Activated CD8-positive, alpha-beta memory T cell treated with anti-CD3 and anti-CD28 coated beads for 4 hours (primary cell): ENCODE data around the gene DACT3.

Experiments
- DNase-seq, 2 donors: peaks; one replicate each; pipeline ENCODE4 v3.0.0-alpha.2; 2020; ENCODE audit warnings: low read depth in 2 of 2

DACT3 gene

GRCh38 chr19:46611776-46612175, 49.2 kb downstream of the DACT3 start:
- no peak for DNase-seq

GRCh38 chr19:46610851-46611770, 49.9 kb downstream of the DACT3 start:
- no peak for DNase-seq

- DNase-seq = no peak
These were observed 50.6 kb downstream of the DACT3 start for GRCh38 chr19:46610413-46610775.

GRCh38 chr19:46609511-46610412, 51.2 kb downstream of the DACT3 start:
- DNase-seq = no peak

GRCh38 chr19:46608581-46609345, 52.2 kb downstream of the DACT3 start:
- DNase-seq = no peak

- no peak for DNase-seq
These were observed 52.8 kb downstream of the DACT3 start for GRCh38 chr19:46608178-46608577.

GRCh38 chr19:46607448-46607841, 53.5 kb downstream of the DACT3 start:
- DNase-seq = no peak

- no peak for DNase-seq
These were observed 54.1 kb downstream of the DACT3 start for GRCh38 chr19:46606681-46607447.

GRCh38 chr19:46606019-46606418, 55.0 kb downstream of the DACT3 start:
- no peak for DNase-seq

- DNase-seq = no peak
These were observed 55.6 kb downstream of the DACT3 start for GRCh38 chr19:46605356-46605821.

GRCh38 chr19:46604781-46605355, 56.1 kb downstream of the DACT3 start:
- DNase-seq = no peak

- DNase-seq = no peak
These were observed 57.2 kb downstream of the DACT3 start for GRCh38 chr19:46603752-46604231.

- DNase-seq = no peak
These were observed 57.8 kb downstream of the DACT3 start for GRCh38 chr19:46603195-46603637.

GRCh38 chr19:46602392-46603194, 58.4 kb downstream of the DACT3 start:
- DNase-seq = peak in 1 of 2 donors; percentile 56

GRCh38 chr19:46601318-46602224, 59.4 kb downstream of the DACT3 start, which contains the start of gene CALM3:
Gene CALM3 (plus strand): TSS chr19:46601330. CDS start chr19:46601435, 105 bp downstream.
- DNase-seq = no peak

- DNase-seq = peak; percentile 93 to 94
These were observed 60.3 kb downstream of the DACT3 start for GRCh38 chr19:46600384-46601317.

- no peak for DNase-seq
These were observed 61.1 kb downstream of the DACT3 start for GRCh38 chr19:46599716-46600373.
